Mucosa of gallbladder (tissue), 1 donor: ENCODE data around the gene RAP1GAP2. TPM values are rescaled to one million over a fixed set of nuclear protein-coding genes. Genes with fewer than 3 reads are reported as not detected.
"Not testable (repeated sequence)": the region's sequence is repeated elsewhere in the genome, so short reads cannot be mapped to it uniquely, and the experiment has no call there.

Source experiments
- DNase-seq: peaks from one replicate; pipeline ENCODE4 v3.0.0-alpha.2; 2020; ENCODE audit warnings: low spot score
- total RNA-seq: library from RNA; stranded (reverse); gene quantifications from one replicate; pipeline ENCODE4 v1.2.1, GENCODE V29; 2021
- donor health status: DM: no; HTN: no; CAD: no.

RAP1GAP2 gene
- total RNA-seq, 1 donor from 2014 or later = 32.8 TPM

DNA sequence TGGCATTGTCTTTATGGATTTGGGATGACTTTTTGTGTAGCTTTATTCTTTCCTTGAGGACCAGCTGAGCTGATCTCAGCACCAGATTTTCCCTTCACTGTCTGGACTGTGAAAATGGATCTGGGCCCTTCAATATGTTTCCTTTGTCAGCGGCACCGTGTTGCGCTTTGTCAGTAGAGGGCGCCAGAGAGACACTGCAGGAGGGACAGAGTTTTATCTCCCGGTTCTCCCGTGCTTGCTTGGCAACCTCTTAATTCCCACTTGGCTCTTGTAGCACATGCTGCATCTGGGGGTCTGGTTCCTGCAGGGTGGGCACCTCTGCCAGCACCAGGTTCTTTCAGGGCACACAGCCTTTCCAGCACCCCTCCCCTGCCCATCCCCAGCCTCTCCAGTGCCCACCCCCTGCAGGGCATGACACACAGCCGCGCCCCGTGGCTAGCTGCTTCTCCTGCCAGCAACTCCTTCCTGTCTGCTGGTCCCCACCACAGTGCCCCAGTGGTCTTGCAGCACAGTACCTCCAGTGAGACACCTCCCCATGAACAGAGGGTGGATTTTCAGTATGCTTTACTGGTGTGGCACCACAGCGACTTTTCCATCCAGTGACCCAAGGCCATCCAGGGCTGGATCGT is 247.6 kb downstream of the RAP1GAP2 start:
- no peak for DNase-seq

DNA sequence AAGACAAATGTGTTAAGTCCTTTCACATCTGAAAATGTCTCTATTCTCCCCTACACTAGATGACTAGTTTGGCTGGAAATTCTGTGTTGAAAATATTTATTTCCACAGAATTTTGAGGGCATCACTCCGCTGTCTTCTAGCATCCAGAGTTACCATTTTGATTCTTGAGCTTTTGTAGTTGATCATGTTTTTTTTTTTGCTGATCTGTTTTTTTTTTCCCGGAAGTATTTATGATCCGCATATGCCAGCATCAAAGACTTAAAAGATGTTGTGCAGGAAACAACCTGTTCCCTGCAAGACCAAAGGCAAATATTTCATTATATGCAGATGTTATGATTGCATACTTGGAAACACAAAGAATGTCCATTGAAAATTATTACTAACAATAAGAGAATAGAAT is 250.5 kb downstream of the RAP1GAP2 start:
- no peak for DNase-seq

DNA sequence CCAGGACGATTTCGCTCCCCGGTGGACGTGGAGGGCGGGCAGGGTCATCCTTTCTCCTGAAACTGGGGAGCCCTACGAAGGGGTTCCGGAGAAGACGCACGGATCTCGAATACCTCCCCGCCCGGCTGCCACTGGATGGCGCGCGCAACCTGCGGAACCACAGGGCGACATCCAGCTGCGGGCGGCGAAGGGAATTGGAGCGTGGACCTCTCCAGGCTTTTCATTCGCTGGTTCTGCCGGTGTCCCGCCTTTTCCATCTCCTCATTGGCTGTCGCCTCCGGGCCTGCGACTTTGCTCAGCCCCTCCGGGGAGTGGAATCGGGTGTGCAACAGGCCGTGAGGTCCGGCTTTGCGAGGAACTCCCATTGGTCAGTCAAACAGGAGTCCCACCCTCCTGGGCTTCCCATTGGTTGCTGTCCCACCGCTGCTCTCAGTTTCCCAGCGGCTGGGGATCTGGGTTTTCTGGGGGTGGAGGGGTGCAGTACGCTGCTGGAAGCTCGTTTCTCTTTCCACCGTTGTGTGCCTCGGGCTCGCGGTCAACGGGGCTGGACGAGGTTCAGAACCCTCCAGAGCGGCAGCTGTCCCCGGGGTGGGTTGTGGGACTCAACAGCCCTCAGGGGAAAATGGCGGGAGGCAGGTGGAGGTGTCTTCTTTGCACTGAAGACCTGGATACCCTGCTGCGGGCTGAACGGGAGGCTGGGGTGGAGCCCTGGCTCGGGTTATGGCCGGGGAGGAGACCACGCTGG is 252.7 kb downstream of the RAP1GAP2 start:
- DNase-seq = peak; percentile 98

DNA sequence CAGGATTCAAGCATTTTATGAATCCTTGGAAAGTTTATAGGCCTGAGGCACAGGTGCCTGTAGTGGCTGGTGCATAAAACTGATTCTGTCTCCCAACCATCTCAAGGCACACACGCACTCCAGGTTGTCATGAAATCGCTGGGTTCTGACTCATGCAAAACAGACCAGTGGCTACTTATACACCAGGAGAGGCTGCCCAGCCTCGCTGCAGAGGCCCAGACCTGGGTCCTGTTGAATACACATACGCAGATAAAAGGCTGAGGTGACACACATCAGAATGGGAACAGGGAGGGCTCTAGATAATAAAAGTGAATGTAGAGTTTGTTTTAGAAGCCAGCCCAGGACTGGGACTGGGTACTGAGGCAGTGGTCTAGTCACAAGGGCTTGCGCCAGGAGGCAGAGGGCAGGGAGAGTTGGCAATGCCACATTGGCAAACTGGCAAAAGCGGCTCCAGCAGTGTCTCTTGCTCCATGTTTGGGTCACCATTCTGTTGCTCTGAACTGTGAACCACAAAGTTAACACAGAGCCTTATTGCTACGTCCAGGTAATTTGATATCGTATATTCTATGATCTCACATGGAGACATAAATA is 253.6 kb downstream of the RAP1GAP2 start:
- DNase-seq = no peak

DNA sequence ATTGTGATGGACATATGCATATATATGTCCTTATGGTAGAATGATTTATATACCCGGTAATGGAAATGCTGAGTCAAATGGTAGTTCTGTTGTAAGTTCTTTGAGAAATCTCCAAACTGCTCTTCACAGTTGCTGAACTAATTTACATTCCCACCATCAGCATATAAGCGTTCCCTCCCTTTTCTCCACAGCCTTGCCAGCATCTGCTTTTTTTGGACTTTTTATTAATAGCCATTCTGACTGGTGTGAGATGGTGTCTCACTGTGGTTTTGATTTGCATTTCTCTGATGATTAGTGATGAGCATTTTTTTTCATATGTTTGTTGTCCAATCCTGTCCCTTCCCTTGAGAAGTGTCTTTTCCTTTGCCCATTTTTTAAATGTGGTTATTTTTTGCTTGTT is 258.6 kb downstream of the RAP1GAP2 start:
- DNase-seq = not testable (repeated sequence)

DNA sequence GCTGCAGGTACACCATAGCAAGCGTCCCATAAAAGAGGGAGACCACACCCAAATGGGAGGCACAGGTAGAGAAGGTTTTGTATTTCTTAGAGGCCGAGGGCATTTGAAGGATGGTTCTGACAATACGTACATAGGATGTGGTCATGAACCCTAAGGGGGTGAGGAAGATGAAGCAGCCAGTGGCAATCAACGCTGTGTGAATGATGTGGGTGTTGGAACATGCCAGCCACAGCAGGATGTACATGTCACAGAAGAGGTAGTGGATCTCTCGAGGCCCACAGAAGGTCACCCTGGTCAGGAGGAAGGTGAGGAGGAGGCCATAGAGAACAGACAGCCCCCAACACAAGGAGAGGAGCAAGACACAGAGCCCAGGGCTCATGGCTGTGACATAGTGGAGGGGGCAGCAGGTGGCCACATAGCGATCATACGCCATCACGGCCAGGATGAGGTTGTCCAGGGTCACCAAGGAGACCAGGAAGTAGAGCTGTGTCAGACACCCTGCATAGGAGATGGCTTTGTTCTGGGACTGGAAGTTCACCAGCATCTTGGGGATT is 266.7 kb downstream of the RAP1GAP2 start:
- not testable (repeated sequence) for DNase-seq

DNA sequence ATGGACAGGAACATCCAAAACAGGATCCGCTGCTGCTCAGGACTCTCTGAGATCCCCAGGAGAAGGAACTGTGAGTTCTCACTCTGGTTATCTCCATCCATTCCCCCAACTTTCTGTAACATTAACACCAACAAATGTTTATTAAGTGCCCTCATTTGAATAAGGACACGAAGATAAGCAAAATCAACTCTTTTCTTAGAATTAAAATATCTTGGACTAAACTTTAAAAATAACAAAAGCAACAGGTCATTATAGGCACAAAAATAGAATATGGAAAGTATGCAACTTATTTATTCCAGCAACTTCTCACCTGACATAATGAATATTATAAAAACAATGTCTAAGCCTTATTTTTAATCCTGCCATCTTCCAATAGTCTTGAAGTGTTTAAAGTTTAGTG is 267.3 kb downstream of the RAP1GAP2 start, which contains the start of gene OR1D5:
TSS of gene OR1D5 (minus strand) at position 101 of the 400 bp plus-strand sequence. CDS start at position 101, 0 bp downstream.
- DNase-seq = not testable (repeated sequence)

DNA sequence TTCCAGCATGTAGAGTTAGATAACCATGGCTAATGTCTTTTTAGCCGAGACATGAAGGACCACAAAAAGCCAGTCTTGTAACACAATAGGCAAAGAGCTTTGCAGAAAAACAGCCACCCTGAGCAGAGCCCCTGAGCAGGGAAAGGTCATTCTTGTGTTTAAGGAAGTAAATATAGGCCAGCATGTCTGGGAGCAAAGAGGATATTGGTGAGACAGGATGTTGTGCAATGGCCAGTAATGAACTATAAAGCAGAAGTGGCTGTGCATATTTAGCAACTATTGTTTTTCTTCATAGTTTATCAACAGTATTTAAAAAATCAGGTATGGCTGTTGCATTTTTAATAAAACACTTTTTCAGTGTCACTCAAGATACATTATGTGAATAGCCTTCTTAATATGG is 269.0 kb downstream of the RAP1GAP2 start:
- DNase-seq = not testable (repeated sequence)

DNA sequence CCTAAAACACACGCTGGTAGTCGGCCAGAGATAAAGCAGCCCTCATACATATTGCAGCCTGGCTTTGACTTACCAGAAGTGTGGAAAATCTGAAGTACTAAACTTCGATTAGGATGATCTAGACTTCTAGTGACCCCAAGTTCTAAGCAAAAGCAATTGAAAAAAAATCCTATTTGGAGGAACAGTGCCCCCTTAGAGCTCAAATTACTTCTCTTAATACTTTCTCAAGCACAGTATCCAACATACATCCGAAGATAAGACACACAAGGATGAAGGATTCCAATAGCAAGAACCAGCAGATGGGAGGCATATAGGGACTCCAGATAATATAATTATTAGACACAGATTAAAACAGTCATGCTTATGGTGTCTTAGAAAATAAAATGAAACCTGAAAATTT is 277.6 kb downstream of the RAP1GAP2 start:
- DNase-seq = not testable (repeated sequence)

Other genes starting within 250 kb of the RAP1GAP2 start
- gene PAFAH1B1, start 202.8 kb upstream of the RAP1GAP2 start, total RNA-seq = 110 TPM
- 87.4 TPM for gene CLUH, start 84.7 kb upstream of the RAP1GAP2 start, total RNA-seq
- 0.14 TPM for gene CCDC92B, start 46.8 kb upstream of the RAP1GAP2 start, total RNA-seq